Measurements from ENCODE around the gene RHBDL1.

The RHBDL1 gene

DNA sequence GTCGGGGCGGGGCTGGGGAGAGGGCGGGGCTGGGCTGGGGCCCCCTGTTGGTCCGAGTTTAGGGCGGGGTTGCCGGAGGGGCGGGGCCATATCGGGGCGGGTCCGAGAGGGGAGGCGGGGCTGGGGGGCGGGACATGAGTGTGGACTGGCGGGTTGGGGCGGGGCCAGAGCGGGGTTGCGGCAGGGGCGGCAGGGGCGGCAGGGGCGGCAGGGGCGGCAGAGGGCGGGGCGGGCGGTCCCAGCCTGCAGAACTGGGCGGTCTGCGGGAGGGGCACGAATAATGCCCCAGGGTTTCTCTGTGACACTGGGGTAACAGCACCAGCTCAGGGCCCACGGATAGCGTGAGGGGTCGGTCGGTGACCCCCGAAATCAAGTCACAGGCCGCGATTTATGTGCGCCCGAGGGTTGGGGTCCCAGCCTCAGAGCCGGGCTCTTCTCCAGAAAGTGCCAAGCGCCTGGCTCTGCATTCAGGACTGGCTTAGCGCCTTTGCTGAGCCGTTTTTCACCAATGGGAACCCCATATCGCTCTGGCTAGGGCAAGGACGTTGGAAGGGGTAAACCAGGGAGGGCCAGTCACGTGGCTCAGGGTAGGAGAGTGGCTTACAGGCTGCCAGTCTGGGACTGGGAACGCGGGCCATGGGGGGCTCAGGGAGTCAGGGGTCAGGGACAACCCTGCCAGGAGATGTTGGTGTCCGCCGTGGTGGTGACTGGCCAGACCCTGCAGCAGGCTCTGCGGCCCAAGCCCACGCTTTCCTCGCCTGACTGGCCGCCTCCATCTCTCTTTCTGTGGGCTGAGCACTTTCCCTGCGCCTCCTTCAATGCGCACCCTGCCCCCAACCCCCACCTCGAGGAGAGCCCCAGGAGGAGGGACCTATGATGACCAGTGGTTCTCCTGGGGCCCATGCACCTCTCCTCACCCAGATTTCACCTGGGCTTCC, 38.1 kb upstream of the RHBDL1 start:
- peak; percentile 66 for DNase-seq

DNA sequence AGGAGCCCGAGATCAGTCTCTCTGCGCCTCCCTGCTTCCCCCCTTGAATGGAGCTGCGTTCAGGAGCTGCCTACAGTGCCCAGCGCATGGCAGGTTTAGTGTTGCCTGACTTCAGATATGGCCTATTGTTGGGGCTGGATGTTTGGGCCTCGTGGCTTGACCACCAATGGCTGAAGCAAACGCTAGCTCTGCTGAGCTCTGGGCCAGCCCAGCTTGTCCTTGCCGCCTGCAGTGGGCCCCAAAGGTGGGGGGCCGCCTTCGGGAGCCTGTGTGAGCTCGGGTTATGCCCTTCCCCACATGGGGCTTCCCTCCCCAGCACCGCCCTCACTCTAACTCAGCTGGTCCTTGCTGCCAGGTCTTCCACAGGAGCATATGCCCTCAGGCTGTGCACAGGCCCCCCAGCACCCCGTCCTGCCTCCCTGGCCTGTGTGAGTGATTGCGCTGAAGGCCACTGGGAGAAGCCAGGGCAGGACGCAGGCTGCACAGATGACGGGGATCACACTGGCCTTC, 37.4 kb upstream of the RHBDL1 start:
- DNase-seq = no peak

DNA sequence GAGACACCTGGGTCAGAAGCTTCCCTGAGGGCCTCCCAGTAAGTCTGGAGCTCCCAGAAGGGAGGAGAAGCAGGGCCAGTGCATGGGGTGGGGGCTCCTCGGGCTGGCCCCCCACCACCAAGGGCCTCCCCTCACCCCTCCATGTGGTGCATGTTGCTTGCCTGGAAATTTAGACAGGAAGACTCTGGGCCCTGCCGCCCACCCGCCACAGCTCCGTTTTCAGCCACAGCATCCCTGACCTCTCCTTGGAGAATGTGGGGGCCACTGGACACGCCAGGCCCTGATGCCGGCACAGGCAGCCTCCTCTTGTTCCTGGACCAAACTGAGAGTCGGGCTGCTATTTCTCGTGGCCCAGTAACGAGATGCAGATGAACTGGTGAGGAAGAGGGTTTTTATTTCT, 36.6 kb upstream of the RHBDL1 start:
- DNase-seq = no peak

DNA sequence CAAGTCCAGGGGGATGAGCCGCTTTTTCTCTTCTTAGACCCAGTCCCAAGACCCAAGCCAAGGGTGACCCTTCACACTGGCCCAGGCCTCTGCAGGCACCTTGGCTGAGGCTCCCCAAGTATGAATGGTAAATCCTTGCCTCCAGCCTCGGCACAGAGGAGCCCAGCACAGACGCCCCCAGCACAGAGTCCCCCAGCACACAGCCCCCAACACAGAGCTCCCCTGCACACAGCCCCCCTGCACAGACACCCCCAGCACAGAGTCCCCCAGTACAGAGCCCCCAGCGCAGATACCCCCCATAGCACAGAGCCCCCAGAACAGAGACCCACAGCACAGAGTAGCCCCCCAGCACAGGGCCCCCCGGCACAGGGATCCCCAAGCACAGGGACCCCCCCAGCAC, 34.9 kb upstream of the RHBDL1 start:
- no peak for DNase-seq

DNA sequence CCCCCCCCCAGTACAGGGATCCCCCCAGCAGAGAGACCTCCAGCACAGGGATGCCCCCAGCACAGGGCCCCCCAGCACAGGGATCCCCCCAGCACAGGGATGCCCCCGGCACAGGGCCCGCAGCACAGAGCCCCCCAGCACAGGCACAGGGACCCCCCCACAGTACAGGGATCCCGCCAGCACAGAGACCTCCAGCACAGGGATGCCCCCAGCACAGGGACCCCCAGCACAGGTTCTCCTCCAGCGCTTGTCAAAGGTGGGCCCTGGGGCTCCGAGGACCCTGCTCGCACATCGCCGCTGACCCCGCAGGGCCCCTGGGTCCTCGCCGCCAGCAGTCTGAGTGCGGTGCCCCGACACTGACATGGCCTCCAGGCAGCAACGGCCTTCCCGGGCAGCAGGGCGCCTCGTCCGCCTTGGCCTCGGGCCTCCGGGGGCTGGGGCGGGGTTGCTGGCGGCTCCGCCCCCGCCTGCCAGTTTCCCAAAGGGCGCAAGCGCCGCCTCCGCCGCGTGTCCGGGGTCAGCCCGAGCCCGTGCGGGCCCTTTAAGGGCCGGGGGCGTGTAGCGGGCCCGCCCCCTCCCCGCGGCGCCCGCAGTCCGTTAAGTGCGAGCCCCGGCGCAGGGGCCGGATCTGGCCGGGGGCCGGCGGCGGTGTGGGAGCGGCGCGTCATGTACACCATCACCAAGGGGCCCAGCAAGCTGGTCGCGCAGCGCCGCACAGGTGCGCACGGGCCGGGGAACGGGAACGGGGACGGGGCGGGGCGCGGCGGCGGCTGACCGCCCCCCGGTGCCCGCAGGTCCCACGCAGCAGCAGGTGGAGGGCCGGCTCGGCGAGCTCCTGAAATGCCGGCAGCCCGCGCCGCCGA, 33.9 kb upstream of the RHBDL1 start, which contains the start of gene MCRIP2:
TSS of gene MCRIP2 (plus strand) at position 503 of the 863 bp plus-strand sequence. CDS start at position 667, 164 bp downstream.
- DNase-seq = peak; percentile 66

DNA sequence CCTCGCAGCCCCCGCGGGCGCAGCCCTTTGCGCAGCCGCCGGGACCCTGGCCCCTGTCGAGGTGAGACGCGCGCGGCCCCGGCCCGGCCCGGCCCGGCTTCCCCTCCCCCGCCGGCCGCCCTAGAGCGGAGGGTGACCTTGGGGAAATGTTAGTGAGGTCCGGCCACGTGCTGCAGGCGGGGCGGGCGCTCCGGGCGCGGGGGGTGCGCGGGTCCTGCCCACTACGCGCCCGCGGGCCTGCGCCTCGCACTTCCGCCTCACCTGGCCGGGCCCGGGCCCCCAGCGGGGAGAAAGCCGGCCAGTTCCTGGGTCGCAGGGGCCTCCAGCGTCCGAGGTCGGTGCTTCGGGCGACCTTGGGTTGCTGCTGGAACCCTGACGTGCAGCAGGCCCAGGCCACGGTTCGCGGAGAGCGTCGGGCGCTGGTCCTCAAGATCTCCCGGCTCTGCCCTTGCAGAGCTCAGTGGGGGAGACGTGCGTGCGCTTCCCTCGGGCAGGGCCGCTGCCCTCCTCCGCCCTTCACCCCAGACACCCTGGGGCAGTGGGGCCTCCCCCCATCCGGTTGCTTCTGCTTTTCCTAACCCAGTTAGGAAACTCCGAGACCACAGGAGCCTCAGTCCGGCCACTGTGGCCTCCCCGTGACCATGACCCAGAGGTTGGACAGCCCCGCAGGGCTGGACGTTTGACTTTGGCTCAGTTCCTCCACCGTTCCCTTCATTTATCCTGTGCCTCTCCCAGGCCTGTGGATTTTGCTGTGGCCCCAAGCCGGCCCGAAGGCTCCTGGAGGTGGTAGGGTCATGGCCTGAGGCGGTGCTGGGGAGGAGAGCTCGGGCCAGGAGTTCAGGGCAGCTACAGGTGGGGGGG, 33.1 kb upstream of the RHBDL1 start:
- DNase-seq = peak; percentile 20

DNA sequence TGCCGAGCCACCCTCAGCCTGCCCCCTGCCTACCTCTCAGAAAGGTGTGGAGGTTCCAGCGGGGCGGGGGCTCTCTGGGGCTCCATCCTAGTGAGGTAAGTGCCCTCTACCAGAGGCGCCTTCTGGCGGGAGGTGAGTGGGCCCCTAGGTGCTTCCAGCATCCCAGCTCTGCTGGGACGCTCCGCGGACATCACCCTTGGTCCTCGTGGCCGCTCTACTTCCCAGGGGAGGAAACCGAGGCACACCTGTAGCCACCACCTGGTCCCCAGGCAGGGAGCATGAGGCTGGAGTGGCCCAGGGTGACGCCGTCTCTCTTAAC, 32.5 kb upstream of the RHBDL1 start:
- no peak for DNase-seq

DNA sequence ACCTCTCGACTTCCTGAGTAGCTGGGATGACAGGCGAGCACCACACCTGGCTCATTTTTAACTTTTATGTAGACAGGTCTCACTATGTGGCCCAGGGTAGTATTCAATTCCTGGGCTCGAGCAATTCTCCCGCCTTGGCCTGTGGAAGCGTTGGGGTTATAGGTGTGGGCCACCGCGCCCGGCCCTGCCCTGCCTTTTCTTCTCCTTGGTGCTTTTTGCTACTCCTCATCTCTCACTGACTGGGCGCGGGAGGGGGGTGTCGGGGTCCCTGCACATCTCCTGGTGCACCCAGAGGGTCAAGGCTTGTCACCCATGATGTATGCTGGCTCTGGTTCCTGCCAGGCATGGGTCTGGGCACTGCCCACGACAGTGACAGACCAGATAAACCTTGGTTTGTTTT, 30.9 kb upstream of the RHBDL1 start:
- DNase-seq = no peak

DNA sequence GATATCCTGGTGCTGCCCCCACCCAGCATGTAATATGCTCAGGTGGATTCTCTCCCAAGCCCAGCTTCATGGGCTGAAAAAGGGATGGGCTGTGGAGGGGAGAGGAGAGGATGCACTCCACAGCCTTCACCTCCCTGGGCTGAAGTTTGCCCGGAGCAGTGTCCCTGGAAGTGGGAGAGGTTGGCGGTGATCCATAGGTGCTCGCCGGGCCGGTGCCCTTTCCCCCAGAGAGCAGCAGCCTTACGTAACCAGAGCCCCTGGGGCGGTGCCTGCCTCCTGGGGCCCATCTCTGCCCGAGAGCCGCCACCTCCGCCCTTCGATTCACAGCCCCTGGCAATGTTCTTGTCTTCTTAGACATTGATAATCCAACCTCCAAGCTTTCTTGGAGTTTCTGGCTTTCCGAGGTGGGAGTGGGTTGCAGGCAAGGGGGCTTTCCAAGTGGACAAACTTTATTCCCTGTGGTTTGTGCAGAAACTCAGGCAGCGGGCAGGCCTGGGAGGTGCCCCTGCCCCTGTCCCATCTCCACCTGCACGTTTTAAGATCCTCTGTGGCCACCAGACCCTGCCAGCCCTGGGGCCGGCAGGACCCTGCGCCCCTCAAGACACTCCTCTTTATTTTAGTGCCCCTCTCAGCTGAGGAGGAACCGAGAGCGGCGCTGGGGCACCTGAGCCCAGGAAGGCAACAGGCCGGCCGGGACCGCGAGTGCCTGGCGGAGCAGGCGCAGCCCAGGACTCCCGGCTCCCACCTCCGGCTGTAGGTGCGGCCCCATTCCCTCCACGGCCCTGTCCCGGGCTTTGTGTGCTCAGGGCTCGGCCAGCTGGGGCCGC, 29.4 kb upstream of the RHBDL1 start:
- no peak for DNase-seq

DNA sequence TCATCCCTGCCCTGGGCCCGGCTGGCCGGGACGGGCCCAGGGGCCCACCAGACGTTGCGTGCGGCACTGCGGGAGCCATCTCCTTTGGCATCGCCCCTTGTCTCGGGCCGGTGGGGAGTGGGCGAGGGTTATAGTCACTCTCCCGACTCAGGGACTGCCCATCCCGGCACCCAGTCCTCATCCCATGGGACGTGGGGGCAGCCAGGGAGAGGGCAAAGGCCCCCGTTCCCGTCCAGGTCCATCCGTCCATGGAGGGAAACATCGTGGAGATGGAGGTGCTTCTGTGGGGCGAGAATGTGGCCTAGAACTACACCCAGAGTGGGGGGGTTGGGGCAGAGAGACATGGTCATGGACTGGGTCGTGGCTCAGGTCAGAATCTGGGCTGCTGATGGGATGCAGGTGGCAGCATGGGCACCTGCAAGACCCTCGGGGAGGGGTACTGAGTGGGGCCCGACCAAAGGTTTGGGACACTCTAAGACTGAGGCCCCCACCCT, 28.7 kb upstream of the RHBDL1 start:
- DNase-seq = no peak

DNA sequence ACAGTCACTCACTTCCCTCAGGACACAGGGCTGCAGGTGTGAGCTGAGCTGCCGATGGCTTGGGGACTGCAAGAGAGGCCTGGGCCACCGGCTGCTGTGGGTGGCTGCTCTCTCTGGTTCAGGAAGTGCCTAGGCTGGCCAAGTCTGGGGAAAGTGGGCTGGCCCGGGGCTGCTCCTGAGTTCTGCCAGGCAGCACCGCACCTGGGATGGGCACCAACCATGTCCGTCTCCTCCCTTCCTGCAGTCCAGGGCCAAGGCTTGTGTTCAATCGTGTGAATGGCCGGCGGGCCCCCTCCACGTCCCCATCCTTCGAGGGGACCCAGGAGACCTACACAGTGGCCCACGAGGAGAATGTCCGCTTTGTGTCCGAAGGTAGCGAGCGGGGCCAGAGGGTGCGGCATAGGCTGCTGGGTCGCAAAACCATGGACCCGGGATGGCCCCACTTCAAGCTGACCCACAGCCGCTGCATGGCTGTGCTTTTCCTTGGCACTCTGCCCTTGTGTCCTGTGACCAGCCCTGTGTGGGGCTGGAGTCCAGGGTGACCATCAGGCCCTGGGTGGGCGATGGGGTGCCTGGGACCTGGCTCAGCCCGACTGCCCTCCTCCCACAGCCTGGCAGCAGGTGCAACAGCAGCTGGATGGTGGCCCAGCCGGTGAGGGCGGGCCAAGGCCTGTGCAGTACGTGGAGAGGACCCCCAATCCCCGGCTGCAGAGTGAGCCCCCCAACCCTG, 28.1 kb upstream of the RHBDL1 start:
- peak; percentile 22 for DNase-seq

DNA sequence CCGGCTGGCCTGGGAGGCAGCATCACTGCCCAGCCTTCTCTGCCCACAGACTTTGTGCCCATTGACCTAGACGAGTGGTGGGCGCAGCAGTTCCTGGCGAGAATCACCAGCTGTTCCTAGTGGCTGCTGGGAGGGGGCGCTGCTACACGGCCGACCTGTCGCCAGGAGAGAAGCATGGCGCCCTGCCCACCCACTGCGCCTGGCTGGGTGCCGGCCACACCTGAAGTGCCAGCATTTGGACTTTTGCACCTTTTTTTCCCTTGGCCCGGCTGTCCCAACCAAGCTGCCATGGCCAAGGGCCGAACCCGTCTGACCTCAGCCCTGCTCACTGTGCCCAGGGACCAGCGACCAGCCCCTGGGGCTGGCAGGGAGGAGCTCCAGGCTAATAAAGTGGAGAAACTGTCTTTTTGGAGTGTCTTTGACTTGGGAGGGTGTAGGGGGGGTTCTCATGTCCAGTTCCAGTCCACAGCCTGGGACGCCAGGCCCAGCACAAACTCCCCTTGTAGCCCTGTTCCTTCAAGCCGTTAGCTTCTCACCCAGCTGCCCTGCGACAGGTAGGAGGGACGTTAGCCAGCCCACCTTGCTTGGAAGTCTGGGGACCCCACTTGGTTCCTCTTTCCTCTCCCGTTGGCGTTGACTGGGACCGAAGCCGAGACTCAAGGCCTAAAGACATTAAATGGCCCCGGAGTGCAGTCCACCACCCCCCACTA, 27.2 kb upstream of the RHBDL1 start:
- DNase-seq = peak; percentile 60

DNA sequence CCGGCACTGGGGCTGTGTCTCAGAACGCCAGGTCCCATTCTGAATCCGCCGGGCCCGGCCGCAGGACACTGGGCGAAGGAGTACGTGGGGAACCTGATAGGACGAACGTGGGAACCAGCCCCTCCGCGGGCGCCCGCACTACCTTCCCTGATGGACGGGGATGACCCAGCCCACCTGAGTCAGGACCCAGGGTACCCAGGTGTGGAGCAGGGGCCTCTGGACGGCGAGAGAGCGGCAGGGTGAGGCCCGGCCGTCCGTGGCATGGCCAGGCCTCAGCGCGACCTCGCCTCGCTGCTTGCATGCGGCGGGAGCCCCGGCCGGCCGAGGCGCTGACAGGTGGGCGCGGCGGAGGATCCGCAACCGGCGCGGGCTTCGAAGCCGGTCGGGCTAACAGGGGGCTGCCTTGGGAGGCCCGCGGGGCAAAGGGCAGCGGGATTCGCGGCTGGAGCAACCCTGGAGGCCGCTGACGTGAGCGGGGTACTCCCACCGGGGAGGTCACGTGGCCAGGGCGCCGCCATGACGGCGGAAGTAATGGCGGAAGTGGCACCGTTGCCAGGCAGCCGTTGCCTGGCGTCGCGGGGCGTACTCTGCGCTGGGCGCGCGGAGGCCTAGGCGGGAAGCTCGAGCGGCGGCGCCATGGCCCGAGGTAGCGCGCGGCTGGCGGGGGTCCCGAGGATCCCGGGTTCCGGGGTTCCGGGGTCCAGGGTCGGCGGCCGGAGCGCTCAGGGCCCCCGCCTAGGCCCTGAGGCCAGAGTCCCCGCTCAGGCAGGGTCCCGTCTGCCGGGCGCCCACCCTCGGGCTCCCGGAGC, 26.5 kb upstream of the RHBDL1 start, which contains the start of gene WDR90:
TSS of gene WDR90 (plus strand) at position 585 of the 809 bp plus-strand sequence. CDS start at position 637, 52 bp downstream.
- peak; percentile 89 for DNase-seq

DNA sequence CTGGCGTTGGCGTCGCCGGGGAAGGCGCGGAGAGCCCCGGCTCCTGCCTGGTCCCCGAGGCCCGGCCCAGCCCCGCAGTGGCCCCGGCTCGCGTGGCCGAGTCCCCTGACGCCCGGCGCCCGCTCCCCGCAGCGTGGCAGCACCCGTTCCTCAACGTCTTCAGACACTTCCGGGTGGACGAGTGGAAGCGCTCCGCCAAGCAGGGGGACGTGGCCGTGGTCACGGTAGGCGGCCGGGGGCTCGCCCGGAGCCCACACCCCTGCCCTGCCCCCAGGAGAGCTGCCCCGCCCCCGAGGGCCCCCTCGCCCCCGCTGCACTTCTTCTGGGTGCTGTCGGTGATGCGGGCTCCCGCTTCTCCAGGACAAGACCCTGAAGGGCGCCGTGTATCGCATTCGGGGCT, 25.8 kb upstream of the RHBDL1 start:
- no peak for DNase-seq

DNA sequence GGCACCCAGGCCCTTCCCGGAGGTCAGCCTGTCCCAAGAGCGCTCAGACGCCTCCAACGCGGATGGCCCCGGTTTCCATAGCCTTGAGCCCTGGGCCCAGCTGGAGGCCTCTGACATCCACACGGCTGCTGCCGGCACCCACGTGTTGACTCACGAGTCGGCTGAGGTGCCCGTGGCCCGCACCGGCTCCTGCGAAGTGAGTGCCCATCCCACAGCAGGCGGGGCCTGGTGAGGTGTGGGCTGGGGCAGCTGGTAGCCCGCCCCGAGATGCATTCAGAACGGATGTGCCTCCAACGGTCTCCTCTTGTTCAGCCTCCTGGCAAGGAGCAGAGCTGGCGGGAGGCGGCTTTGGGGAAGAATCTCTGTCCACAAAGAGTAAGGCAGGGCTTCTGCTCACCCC, 23.6 kb upstream of the RHBDL1 start:
- DNase-seq = no peak

DNA sequence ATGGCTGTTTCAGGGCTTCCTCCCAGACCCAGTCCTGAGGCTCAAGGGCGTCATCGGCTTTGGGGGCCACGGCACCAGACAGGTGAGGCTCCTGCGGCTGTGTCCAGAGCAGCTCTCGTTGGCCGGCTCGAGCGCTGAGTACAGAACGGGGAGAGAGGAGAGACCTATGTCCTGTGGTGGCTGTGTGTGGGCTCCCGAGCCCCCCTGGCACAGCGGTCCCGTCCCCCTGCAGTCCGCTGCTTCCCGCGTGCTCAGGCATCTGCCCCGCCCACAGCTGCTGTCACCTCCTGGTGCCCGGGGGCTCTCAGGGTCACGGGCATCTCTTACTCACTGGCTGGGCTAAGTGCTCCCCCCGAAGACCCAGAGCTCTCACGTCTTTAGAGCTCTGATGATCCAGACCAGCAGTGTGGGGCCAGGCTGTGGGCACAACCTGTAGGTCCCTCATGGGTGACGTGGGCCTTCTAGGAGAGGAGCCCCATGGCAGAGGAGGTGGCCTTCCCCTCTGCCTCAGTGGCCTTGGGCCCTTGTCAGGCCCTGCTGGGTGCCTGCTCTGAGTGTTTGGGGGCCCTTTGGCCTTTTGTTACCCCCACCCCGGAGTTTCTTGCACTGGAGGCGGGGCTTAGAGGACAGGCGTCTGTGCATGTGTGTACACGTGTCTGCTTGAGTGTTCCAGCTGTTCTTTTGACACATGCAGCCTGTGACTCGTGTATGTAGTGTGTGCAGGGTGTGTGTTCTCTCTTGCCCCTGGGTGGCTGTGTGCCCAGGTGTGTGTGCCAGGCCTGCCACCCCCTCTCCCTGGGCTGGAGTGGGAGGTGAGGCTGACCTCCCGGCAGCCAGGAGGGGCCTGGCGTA, 22.8 kb upstream of the RHBDL1 start:
- DNase-seq = no peak

DNA sequence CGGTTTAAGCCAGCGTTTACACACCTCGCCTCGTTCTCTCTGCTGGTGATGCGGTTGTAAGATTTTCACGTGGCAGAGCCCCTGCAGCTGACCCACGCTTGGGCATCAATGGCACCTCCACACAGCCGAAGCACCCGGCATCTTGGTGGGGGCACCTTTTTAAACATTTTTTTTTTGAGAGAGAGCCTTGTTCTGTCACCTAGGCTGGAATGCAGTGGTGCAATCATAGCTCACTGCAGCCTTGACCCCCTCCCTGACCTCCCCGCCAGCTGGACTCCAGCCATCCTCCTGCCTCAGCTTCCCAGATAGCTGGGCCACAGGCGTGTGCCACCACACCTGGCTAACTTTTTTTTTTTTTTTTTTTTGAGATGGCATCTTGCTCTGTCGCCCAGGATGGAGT, 21.4 kb upstream of the RHBDL1 start:
- DNase-seq = no peak

DNA sequence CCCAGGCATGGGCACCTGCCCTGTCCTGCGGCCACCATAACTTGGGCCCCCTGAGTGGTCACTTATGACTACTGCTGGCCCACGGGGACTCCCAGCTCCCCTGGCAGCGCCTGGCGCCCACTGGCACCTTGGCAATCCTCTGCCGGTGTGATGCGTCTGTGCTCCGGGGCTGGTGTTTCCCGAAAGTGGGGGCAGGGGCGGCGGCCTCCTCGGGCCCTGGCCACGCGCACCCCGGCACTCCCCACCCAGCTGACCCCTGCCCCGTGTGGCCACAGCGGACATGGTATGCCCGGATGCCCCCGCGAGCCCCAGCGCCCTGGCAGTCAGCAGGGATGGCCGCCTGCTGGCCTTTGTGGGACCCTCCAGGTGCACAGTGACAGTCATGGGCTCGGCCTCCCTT, 18.0 kb upstream of the RHBDL1 start:
- no peak for DNase-seq

Data from NCI-H2029 (cell line).